CD4-positive, CD25-positive, alpha-beta regulatory T cell (primary cell): ENCODE measurements around the gene TMCC3. TPM values are rescaled to one million over a fixed set of nuclear protein-coding genes. Genes with fewer than 3 reads are reported as not detected.

ENCODE experiments used
- ATAC-seq, 2 donors: fragments of 150-1000 bp; cut with Tn5 transposase; one replicate each; pipeline ENCODE4 v1.10.0; 2021; ENCODE audit warnings: low read depth in 2 of 2, moderate number of reproducible peaks in 2 of 2, moderate library complexity in 1 of 2
- DNase-seq, 3 donors: peaks; one replicate each; pipeline versions ENCODE4 v3.0.0 to v3.0.0-alpha.2; 2012 to 2022; ENCODE audit warnings: mixed read lengths in 1 of 3
- H3K27ac ChIP-seq: one replicate; pipeline ENCODE4 v1.7.0; 2013; ENCODE audit warnings: mild to moderate bottlenecking, low read length; ENCODE audit not compliant: insufficient read depth, poor library complexity, severe bottlenecking
- H3K27me3 ChIP-seq: one replicate; pipeline ENCODE4 v1.7.0; 2013; ENCODE audit warnings: low read length; ENCODE audit not compliant: control insufficient read depth, insufficient read depth
- H3K36me3 ChIP-seq: one replicate; pipeline ENCODE4 v1.7.0; 2013; ENCODE audit warnings: mild to moderate bottlenecking, low read length, moderate library complexity; ENCODE audit not compliant: control insufficient read depth, insufficient read depth
- H3K4me1 ChIP-seq: 2 replicates; pipeline ENCODE4 v1.7.0; 2013; ENCODE audit warnings: mild to moderate bottlenecking, low read length; ENCODE audit not compliant: insufficient read depth, control insufficient read depth, poor library complexity, severe bottlenecking
- H3K4me3 ChIP-seq: one replicate; pipeline ENCODE4 v1.7.0; 2013; ENCODE audit warnings: low read depth, mild to moderate bottlenecking, low read length, moderate library complexity
- H3K9me3 ChIP-seq, 2 experiments: 1 replicate in 1 of 2; 2 replicates in 1 of 2; pipeline ENCODE4 v1.7.0; 2013; ENCODE audit warnings: low read length in 2 of 2, mild to moderate bottlenecking in 1 of 2, moderate library complexity in 1 of 2; ENCODE audit not compliant: control insufficient read depth in 2 of 2
- H3K27ac Mint-ChIP-seq, 3 donors: one replicate each; pipeline ENCODE4 v1.8.0; 2020 to 2022; ENCODE audit warnings: mild to moderate bottlenecking in 3 of 3, mixed read lengths in 3 of 3, moderate library complexity in 2 of 3
- H3K27me3 Mint-ChIP-seq: one replicate; pipeline ENCODE4 v1.8.0; 2022; ENCODE audit warnings: mild to moderate bottlenecking, mixed read lengths
- H3K36me3 Mint-ChIP-seq: one replicate; pipeline ENCODE4 v1.8.0; 2020; ENCODE audit warnings: mixed read lengths
- H3K4me1 Mint-ChIP-seq, 4 donors: one replicate each; pipeline ENCODE4 v1.8.0; 2020 to 2022; ENCODE audit warnings: mixed read lengths in 4 of 4, mild to moderate bottlenecking in 1 of 4
- H3K4me3 Mint-ChIP-seq, 4 donors: one replicate each; pipeline ENCODE4 v1.8.0; 2020 to 2022; ENCODE audit warnings: mild to moderate bottlenecking in 4 of 4, mixed read lengths in 4 of 4, moderate library complexity in 3 of 4
- H3K9me3 Mint-ChIP-seq, 7 donors: one replicate each; pipeline ENCODE4 v1.8.0; 2020 to 2022; ENCODE audit warnings: mixed read lengths in 7 of 7, mild to moderate bottlenecking in 3 of 7, moderate library complexity in 2 of 7
- polyA plus RNA-seq, 4 donors: library from polyadenylated mRNA; unstranded; fragments of 300-500 nt; fragmentation: Illumina TruSeq; gene quantifications; one replicate each; pipeline ENCODE4 v1.2.3, GENCODE V29; 2021
- total RNA-seq: library from RNA; stranded (reverse); gene quantifications from one replicate; pipeline ENCODE4 v1.2.3, GENCODE V29; 2022

Gene TMCC3
- total and polyA plus RNA-seq, 5 donors from 2014 or later: 0.06 to 0.83 (median 0.32) TPM

GRCh38 chr12:94689646-94690036, 39.3 kb upstream of the TMCC3 start:
- Mint-ChIP-seq H3K4me1 (no peaks in the 10 kb centered on the region), H3K27ac (no peak overlapping the region), H3K9me3 (no peaks in the 10 kb centered on the region), H3K27me3 (peaks cover 6% of the 10 kb centered on the region), H3K4me3 (no peak overlapping the region), H3K36me3 (no peaks in the 10 kb centered on the region)
- Histone ChIP-seq H3K4me1 (no peaks in the 10 kb centered on the region), H3K36me3 (no peaks in the 10 kb centered on the region), H3K27ac (no peak overlapping the region), H3K9me3 (no peaks in the 10 kb centered on the region), H3K27me3 (peaks cover 5% of the 10 kb centered on the region), H3K4me3 (no peak overlapping the region)
- DNase-seq (no peak), ATAC-seq (no peak)

GRCh38 chr12:94689002-94689645, 38.8 kb upstream of the TMCC3 start:
- DNase-seq (no peak), ATAC-seq (no peak)
- Mint-ChIP-seq H3K27me3 (peaks cover 9% of the 10 kb centered on the region), H3K4me3 (no peak overlapping the region), H3K27ac (no peak overlapping the region), H3K4me1 (no peaks in the 10 kb centered on the region), H3K36me3 (no peaks in the 10 kb centered on the region), H3K9me3 (no peaks in the 10 kb centered on the region)
- peaks cover 5% of the 10 kb centered on the region for H3K27me3 ChIP-seq
- H3K4me3 ChIP-seq: no peak overlapping the region
- no peaks in the 10 kb centered on the region for H3K36me3 ChIP-seq
- H3K4me1 ChIP-seq: no peaks in the 10 kb centered on the region
- H3K27ac ChIP-seq: no peak overlapping the region
- no peaks in the 10 kb centered on the region for H3K9me3 ChIP-seq

GRCh38 chr12:94687891-94688290, 37.5 kb upstream of the TMCC3 start:
- Mint-ChIP-seq H3K27ac (no peak overlapping the region), H3K27me3 (peaks cover 9% of the 10 kb centered on the region), H3K36me3 (no peaks in the 10 kb centered on the region), H3K4me3 (no peak overlapping the region), H3K4me1 (no peaks in the 10 kb centered on the region), H3K9me3 (peaks cover 0 to 4% (median 0%) of the 10 kb centered on the region in 7 donors)
- H3K4me3 ChIP-seq: no peak overlapping the region
- no peaks in the 10 kb centered on the region for H3K36me3 ChIP-seq
- peaks cover 3% of the 10 kb centered on the region for H3K27me3 ChIP-seq
- H3K9me3 ChIP-seq: no peaks in the 10 kb centered on the region
- no peak overlapping the region for H3K27ac ChIP-seq
- ATAC-seq (no peak), DNase-seq (no peak)
- no peaks in the 10 kb centered on the region for H3K4me1 ChIP-seq

- ATAC-seq (no peak), DNase-seq (no peak)
- Mint-ChIP-seq H3K27me3 (peaks cover 9% of the 10 kb centered on the region), H3K9me3 (peaks cover 0 to 4% (median 0%) of the 10 kb centered on the region in 7 donors), H3K36me3 (no peaks in the 10 kb centered on the region), H3K4me1 (no peaks in the 10 kb centered on the region), H3K27ac (no peak overlapping the region), H3K4me3 (no peak overlapping the region)
- Histone ChIP-seq H3K4me3 (no peak overlapping the region), H3K9me3 (no peaks in the 10 kb centered on the region), H3K27ac (no peak overlapping the region), H3K4me1 (no peaks in the 10 kb centered on the region), H3K36me3 (no peaks in the 10 kb centered on the region), H3K27me3 (peaks cover 3% of the 10 kb centered on the region)
These were observed 36.7 kb upstream of the TMCC3 start for GRCh38 chr12:94686834-94687628.

GRCh38 chr12:94684416-94685142, 34.2 kb upstream of the TMCC3 start:
- H3K27me3 ChIP-seq: no peaks in the 10 kb centered on the region
- no peaks in the 10 kb centered on the region for H3K4me1 ChIP-seq
- H3K36me3 ChIP-seq: no peaks in the 10 kb centered on the region
- H3K9me3 ChIP-seq: no peaks in the 10 kb centered on the region
- Mint-ChIP-seq H3K9me3 (peaks cover 0 to 6% (median 0%) of the 10 kb centered on the region in 7 donors), H3K4me3 (no peak overlapping the region), H3K36me3 (no peaks in the 10 kb centered on the region), H3K27me3 (peaks cover 9% of the 10 kb centered on the region), H3K27ac (no peak overlapping the region), H3K4me1 (no peaks in the 10 kb centered on the region)
- no peak for ATAC-seq
- DNase-seq: no peak
- no peak overlapping the region for H3K4me3 ChIP-seq
- H3K27ac ChIP-seq: no peak overlapping the region

- Histone ChIP-seq H3K4me1 (no peaks in the 10 kb centered on the region), H3K27ac (no peak overlapping the region), H3K4me3 (no peak overlapping the region), H3K27me3 (no peaks in the 10 kb centered on the region), H3K36me3 (no peaks in the 10 kb centered on the region), H3K9me3 (no peaks in the 10 kb centered on the region)
- DNase-seq: no peak
- H3K4me1 Mint-ChIP-seq: peaks cover 0 to 7% (median 4%) of the 10 kb centered on the region in 4 donors
- H3K27ac Mint-ChIP-seq: no peak overlapping the region
- peaks cover 0 to 6% (median 0%) of the 10 kb centered on the region in 7 donors for H3K9me3 Mint-ChIP-seq
- no peak for ATAC-seq
- H3K27me3 Mint-ChIP-seq: peaks cover 4% of the 10 kb centered on the region
- no peak overlapping the region for H3K4me3 Mint-ChIP-seq
- H3K36me3 Mint-ChIP-seq: no peaks in the 10 kb centered on the region
These were observed 29.3 kb upstream of the TMCC3 start for GRCh38 chr12:94679554-94680195.

- Mint-ChIP-seq H3K27me3 (peaks cover 4% of the 10 kb centered on the region), H3K9me3 (peaks cover 0 to 6% (median 0%) of the 10 kb centered on the region in 7 donors), H3K4me3 (no peak overlapping the region), H3K27ac (no peak overlapping the region), H3K36me3 (no peaks in the 10 kb centered on the region), H3K4me1 (peaks cover 0 to 9% (median 6%) of the 10 kb centered on the region in 4 donors)
- DNase-seq (no peak), ATAC-seq (no peak)
- Histone ChIP-seq H3K27ac (no peak overlapping the region), H3K4me3 (no peak overlapping the region), H3K27me3 (no peaks in the 10 kb centered on the region), H3K4me1 (no peaks in the 10 kb centered on the region), H3K9me3 (no peaks in the 10 kb centered on the region), H3K36me3 (no peaks in the 10 kb centered on the region)
These were observed 28.5 kb upstream of the TMCC3 start for GRCh38 chr12:94678849-94679248.
